H1 (cell line): Measurements from ENCODE around the gene FGD5. TPM values are rescaled to one million over a fixed set of nuclear protein-coding genes. Genes with fewer than 3 reads are reported as not detected.

Experiments
- CBX8 ChIP-seq: fragments of 300-800, 300-1000 bp; sonication (generic); IDR thresholded peaks from 2 replicates; pipeline ENCODE4 v1.7.1; 2016; ENCODE audit warnings: low read depth, low read length, borderline replicate concordance
- EZH2 ChIP-seq: fragments of 200-600 bp; sonication (generic); IDR thresholded peaks from 2 replicates; pipeline ENCODE4 v1.7.1; 2012; ENCODE audit warnings: low read depth, mild to moderate bottlenecking, moderate library complexity, low read length, inconsistent platforms; ENCODE audit not compliant: severe bottlenecking
- KDM5A ChIP-seq: fragments of 200-600 bp; IDR thresholded peaks from 2 replicates; pipeline ENCODE4 v1.7.1; 2012; ENCODE audit warnings: mild to moderate bottlenecking, low read length, inconsistent platforms, mixed read lengths
- PHF8 ChIP-seq: fragments of 200-600 bp; sonication (generic); conservative IDR thresholded peaks from 2 replicates; pipeline ENCODE4 v1.7.1; 2012; ENCODE audit warnings: low read depth, mild to moderate bottlenecking, inconsistent platforms, low read length, moderate library complexity
- TAF7 ChIP-seq: optimal IDR thresholded peaks from 2 replicates; pipeline ENCODE3; 2011; ENCODE audit warnings: low read depth, mild to moderate bottlenecking, inconsistent platforms, low read length, moderate library complexity, borderline replicate concordance
- YY1 ChIP-seq: IDR thresholded peaks from 2 replicates; pipeline ENCODE4 v1.6.1; 2011; ENCODE audit warnings: low read depth, mild to moderate bottlenecking, low read length
- polyA plus RNA-seq, 7 experiments: library from polyadenylated mRNA; depleted of rRNA in 3 of 7; stranded (reverse) in 5 of 7; unstranded in 2 of 7; fragments of >200 nt in 5 of 7; fragments of 200-250 nt in 2 of 7; gene quantifications; 1 replicate in 5 of 7; 2 replicates in 1 of 7; 4 replicates in 1 of 7; pipeline versions ENCODE4 v1.2.1 to v1.2.3, GENCODE V29; 2011 to 2013; ENCODE audit warnings: missing spikeins in 2 of 7, mixed read lengths in 2 of 7
- total RNA-seq: library from RNA; stranded (reverse); fragmentation: NEBNext Ultra II Directional; extraction: Animal tissue kit (Norgen Biotek cat#: 25700); gene quantifications from 2 replicates; pipeline ENCODE4 v1.2.1, GENCODE V29; 2021

Gene FGD5
- total and polyA plus RNA-seq, 2 of the 8 experiments (the other 6 are each of a cell fraction or from before 2014, with no cell fraction given): 4.7 to 14.3 TPM

- TF ChIP-seq CBX8: no peak
- no peak for TF ChIP-seq TAF7
- no peak for TF ChIP-seq EZH2
- TF ChIP-seq YY1: no peak
- TF ChIP-seq KDM5A: no peak
- no peak for TF ChIP-seq PHF8
These were observed 47.9 kb downstream of the FGD5 start (continued) for GRCh38 chr3:14866627-14867026.
